ENCODE measurements around the gene STX18. TPM values are rescaled to one million over a fixed set of nuclear protein-coding genes. Genes with fewer than 3 reads are reported as not detected.

The STX18 gene
- total and polyA plus RNA-seq, 2 donors (not counting 3 experiments of a cell fraction or from before 2014, with no cell fraction given), result 30.7 to 31.2 TPM

- POLR2A ChIA-PET, result no interaction called here
- no peaks in the 10 kb centered on the region for H3K27me3 ChIP-seq (ENCODE audit: control insufficient read depth in 2 of 2, insufficient read depth in 2 of 2, low read length in 2 of 2)
- TF ChIP-seq, protein P1, sequence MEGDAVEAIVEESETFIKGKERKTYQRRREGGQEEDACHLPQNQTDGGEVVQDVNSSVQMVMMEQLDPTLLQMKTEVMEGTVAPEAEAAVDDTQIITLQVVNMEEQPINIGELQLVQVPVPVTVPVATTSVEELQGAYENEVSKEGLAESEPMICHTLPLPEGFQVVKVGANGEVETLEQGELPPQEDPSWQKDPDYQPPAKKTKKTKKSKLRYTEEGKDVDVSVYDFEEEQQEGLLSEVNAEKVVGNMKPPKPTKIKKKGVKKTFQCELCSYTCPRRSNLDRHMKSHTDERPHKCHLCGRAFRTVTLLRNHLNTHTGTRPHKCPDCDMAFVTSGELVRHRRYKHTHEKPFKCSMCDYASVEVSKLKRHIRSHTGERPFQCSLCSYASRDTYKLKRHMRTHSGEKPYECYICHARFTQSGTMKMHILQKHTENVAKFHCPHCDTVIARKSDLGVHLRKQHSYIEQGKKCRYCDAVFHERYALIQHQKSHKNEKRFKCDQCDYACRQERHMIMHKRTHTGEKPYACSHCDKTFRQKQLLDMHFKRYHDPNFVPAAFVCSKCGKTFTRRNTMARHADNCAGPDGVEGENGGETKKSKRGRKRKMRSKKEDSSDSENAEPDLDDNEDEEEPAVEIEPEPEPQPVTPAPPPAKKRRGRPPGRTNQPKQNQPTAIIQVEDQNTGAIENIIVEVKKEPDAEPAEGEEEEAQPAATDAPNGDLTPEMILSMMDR (IDR thresholded peaks at IDR 0.05; ENCODE audit: extremely low read depth in 1 of 2, insufficient read depth in 1 of 2, low read depth in 1 of 2, low read length in 2 of 2), result no peak
- TF ChIP-seq POLR2A (IDR thresholded peaks at IDR 0.05; ENCODE audit: low read depth, low read length) (no peak), MYC (IDR thresholded peaks at IDR 0.05; ENCODE audit: low read depth, low read length) (no peak), EZH2 (IDR thresholded peaks at IDR 0.05; ENCODE audit: borderline replicate concordance, low read depth, low read length, severe bottlenecking) (no peak), GATA2 (IDR thresholded peaks at IDR 0.05; ENCODE audit: insufficient read depth, insufficient read length, low read depth, low read length) (no peak), JUN (IDR thresholded peaks at IDR 0.05; ENCODE audit: borderline replicate concordance, insufficient read depth, insufficient read length, low read depth) (no peak), POLR2AphosphoS5 (IDR thresholded peaks at IDR 0.05; ENCODE audit: insufficient read depth, low read depth, low read length) (no peak), FOS (IDR thresholded peaks at IDR 0.05; ENCODE audit: borderline replicate concordance, insufficient read depth, low read length) (no peak)
- TF ChIP-seq, protein P2, sequence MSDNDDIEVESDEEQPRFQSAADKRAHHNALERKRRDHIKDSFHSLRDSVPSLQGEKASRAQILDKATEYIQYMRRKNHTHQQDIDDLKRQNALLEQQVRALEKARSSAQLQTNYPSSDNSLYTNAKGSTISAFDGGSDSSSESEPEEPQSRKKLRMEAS (IDR thresholded peaks at IDR 0.05; ENCODE audit: insufficient read depth, insufficient read length), result no peak
- BruUV-seq (replicated peaks), result no TSS peak
- H4K20me1 ChIP-seq (replicated peaks; ENCODE audit: control insufficient read depth, extremely low read depth, insufficient read depth, low read length), result no peaks in the 10 kb centered on the region
- CTCF ChIA-PET, result interaction anchor here (2.9 kb wide), 1 partner anchor 11 kb away, joined by 11 read pairs; no protein-coding TSS in a partner anchor
- H3K36me3 ChIP-seq (ENCODE audit: control insufficient read depth in 2 of 2, extremely low read depth in 1 of 2, insufficient read depth in 2 of 2, low read length in 2 of 2), result peaks cover 2 to 17% of the 10 kb centered on the region in 2 experiments
- H3K9me3 ChIP-seq (replicated peaks; ENCODE audit: control insufficient read depth, insufficient read depth, low read length), result no peaks in the 10 kb centered on the region
- H3K4me1 ChIP-seq (ENCODE audit: control insufficient read depth, extremely low read depth, insufficient read depth, low read length), result no peaks in the 10 kb centered on the region
- DNase-seq (ENCODE audit: low read depth, low spot score) (no peak), FAIRE-seq (no peak)
- H3K9me1 ChIP-seq (replicated peaks; ENCODE audit: control insufficient read depth, extremely low read depth, insufficient read depth, low read length), result no peaks in the 10 kb centered on the region
- no peak overlapping the region for H3K4me3 ChIP-seq (replicated peaks in 1 of 3; ENCODE audit: insufficient read depth in 1 of 3, low read depth in 1 of 3, low read length in 3 of 3)
- dilution Hi-C loops (cut with MboI; ENCODE audit: extremely low pct_ligation_motif_present, low sequenced_read_pairs) (no loop called here), intact Hi-C loops (cut with micrococcal nuclease) (no loop called here)
- H3K79me2 ChIP-seq (ENCODE audit: control insufficient read depth, insufficient read depth, low read length), result no peaks in the 10 kb centered on the region
- no peak overlapping the region for H2AFZ ChIP-seq (ENCODE audit: low read depth, low read length)
- no peak overlapping the region for H3K9ac ChIP-seq (replicated peaks; ENCODE audit: extremely low read depth, insufficient read depth, low read length)
- H3K4me2 ChIP-seq (ENCODE audit: insufficient read depth, low read length), result no peak overlapping the region
- no peak overlapping the region for H3K27ac ChIP-seq (ENCODE audit: insufficient read depth, low read depth, low read length)
Measured at GRCh38 chr4:4420421-4420820, 121.4 kb downstream of the STX18 start.
